ENCODE measurements around the gene SMIM20. TPM values are rescaled to one million over a fixed set of nuclear protein-coding genes. Genes with fewer than 3 reads are reported as not detected.

SMIM20 gene
- total RNA-seq, 1 experiment from 2014 or later, result 85.2 TPM

DNA sequence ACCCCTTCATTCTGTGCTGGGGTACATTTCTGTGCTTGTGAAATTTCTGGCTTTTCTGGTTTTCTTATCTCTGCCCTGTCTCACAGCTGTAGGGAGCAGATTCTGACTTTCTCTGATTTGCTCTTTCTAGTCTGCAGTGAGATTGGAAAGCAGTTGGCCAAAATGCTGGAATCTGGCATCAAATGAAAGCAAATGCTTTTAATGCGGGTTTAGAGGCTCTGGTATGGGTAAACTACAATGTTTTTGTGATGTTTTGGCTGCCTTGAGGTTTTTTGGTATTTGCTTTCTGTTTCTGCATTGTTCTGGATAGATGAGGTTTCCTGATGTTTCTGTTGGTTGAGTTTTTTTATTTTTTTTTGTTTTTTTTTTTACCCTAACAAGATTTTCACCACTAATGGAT, 23.8 kb downstream of the SMIM20 start:
- H3K4me3 ChIP-seq (ENCODE audit: low read length), result no peak overlapping the region
- H3K27ac ChIP-seq (ENCODE audit: low read length), result no peak overlapping the region
- H3K79me2 ChIP-seq (ENCODE audit: low read length), result no peaks in the 10 kb centered on the region
- H2AFZ ChIP-seq (ENCODE audit: low read length), result no peak overlapping the region
- H3K4me1 ChIP-seq (ENCODE audit: low read length), result no peaks in the 10 kb centered on the region
- no peak overlapping the region for H3K9ac ChIP-seq (ENCODE audit: low read length)
- H3K27me3 ChIP-seq (ENCODE audit: low read length), result no peaks in the 10 kb centered on the region
- no peaks in the 10 kb centered on the region for H3K9me3 ChIP-seq (ENCODE audit: low read length)
- no peak for DNase-seq
- H3K9me2 ChIP-seq (replicated peaks; ENCODE audit: insufficient read depth, low read length), result no peaks in the 10 kb centered on the region
- H3K4me2 ChIP-seq (ENCODE audit: low read depth, low read length, poor library complexity, severe bottlenecking), result no peak overlapping the region
- no peaks in the 10 kb centered on the region for H3K36me3 ChIP-seq (ENCODE audit: insufficient read depth, low read length)
- no peaks in the 10 kb centered on the region for H4K20me1 ChIP-seq (ENCODE audit: insufficient read depth, low read depth, low read length)

DNA sequence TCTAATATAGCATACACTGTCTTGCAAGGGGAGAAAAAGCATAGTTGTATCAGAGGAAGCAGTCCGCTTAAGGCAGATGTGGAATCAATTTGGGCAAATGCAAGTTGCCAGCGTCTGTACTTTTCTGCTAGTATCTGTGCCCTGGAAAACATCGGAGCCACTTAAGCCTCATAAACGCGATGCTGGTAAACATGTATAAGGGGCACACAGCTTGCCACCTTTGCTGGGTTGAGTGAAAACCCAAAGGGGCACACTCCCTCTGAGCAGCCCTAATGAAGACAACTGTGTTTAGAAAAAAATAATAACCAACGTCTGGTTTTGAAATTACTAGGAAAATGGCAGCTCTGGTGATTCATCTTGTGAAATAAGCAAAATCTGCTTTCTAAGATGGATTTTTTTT, 24.3 kb downstream of the SMIM20 start:
- no peaks in the 10 kb centered on the region for H3K9me2 ChIP-seq (replicated peaks; ENCODE audit: insufficient read depth, low read length)
- H3K79me2 ChIP-seq (ENCODE audit: low read length), result no peaks in the 10 kb centered on the region
- H3K9me3 ChIP-seq (ENCODE audit: low read length), result no peaks in the 10 kb centered on the region
- no peaks in the 10 kb centered on the region for H3K27me3 ChIP-seq (ENCODE audit: low read length)
- no peaks in the 10 kb centered on the region for H3K4me1 ChIP-seq (ENCODE audit: low read length)
- H3K36me3 ChIP-seq (ENCODE audit: insufficient read depth, low read length), result no peaks in the 10 kb centered on the region
- no peak overlapping the region for H3K4me3 ChIP-seq (ENCODE audit: low read length)
- no peak overlapping the region for H3K4me2 ChIP-seq (ENCODE audit: low read depth, low read length, poor library complexity, severe bottlenecking)
- no peak overlapping the region for H3K27ac ChIP-seq (ENCODE audit: low read length)
- no peak for DNase-seq
- H3K9ac ChIP-seq (ENCODE audit: low read length), result no peak overlapping the region
- no peaks in the 10 kb centered on the region for H4K20me1 ChIP-seq (ENCODE audit: insufficient read depth, low read depth, low read length)
- H2AFZ ChIP-seq (ENCODE audit: low read length), result 0 out of 2 replicates have a peak overlapping the region, but pooled peaks have one; percentile 38

DNA sequence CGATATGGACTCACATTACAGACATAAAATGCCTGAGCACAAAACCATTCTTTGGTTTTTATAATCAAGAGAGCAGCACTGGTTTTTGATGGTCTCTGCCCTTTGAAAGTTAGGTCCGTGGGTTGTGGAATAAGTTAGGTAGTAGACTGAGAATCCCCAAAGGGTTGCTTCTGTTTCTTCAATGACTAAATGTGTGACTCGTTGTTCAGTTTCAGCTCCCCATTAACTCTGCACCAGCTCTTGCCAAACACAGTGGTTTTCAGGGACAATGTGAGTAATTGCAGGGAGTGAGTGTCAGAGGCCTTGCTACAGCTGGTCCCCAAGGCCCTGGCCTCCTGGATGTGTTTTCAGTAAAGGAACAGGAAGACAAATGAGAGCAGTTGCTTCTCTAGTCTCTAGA, 24.8 kb downstream of the SMIM20 start:
- Histone ChIP-seq H3K9me3 (ENCODE audit: low read length) (no peaks in the 10 kb centered on the region), H3K27me3 (ENCODE audit: low read length) (no peaks in the 10 kb centered on the region), H3K79me2 (ENCODE audit: low read length) (no peaks in the 10 kb centered on the region), H3K4me2 (ENCODE audit: low read depth, low read length, poor library complexity, severe bottlenecking) (no peak overlapping the region), H3K9me2 (replicated peaks; ENCODE audit: insufficient read depth, low read length) (no peaks in the 10 kb centered on the region), H3K27ac (ENCODE audit: low read length) (no peak overlapping the region), H3K9ac (ENCODE audit: low read length) (no peak overlapping the region), H3K36me3 (ENCODE audit: insufficient read depth, low read length) (no peaks in the 10 kb centered on the region), H3K4me3 (ENCODE audit: low read length) (no peak overlapping the region), H3K4me1 (ENCODE audit: low read length) (no peaks in the 10 kb centered on the region), H4K20me1 (ENCODE audit: insufficient read depth, low read depth, low read length) (no peaks in the 10 kb centered on the region), H2AFZ (ENCODE audit: low read length) (0 out of 2 replicates have a peak overlapping the region, but pooled peaks have one; percentile 38)
- DNase-seq, result no peak

DNA sequence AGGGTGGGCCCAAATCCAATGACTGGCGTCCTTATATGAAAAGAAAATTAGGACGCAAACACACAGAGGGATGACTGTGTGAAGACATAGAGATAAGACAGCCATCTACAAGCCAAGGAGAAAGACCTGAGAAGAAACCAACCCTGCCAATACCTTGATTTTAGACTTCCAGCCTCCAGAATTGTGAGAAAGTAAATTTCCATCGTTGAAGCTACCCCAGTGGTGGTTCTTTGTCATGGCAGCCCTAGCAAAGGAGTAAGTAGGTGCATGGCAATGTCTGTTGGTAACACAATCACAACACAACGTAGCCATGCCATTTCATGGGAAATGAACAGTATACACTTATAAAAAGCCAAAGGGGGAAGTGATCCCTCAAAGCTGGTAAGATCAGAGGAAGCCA, 25.3 kb downstream of the SMIM20 start:
- H4K20me1 ChIP-seq (ENCODE audit: insufficient read depth, low read depth, low read length), result no peaks in the 10 kb centered on the region
- H3K4me1 ChIP-seq (ENCODE audit: low read length), result no peaks in the 10 kb centered on the region
- H3K27ac ChIP-seq (ENCODE audit: low read length), result no peak overlapping the region
- no peaks in the 10 kb centered on the region for H3K9me2 ChIP-seq (replicated peaks; ENCODE audit: insufficient read depth, low read length)
- H3K36me3 ChIP-seq (ENCODE audit: insufficient read depth, low read length), result no peaks in the 10 kb centered on the region
- H2AFZ ChIP-seq (ENCODE audit: low read length), result no peak overlapping the region
- no peak overlapping the region for H3K4me3 ChIP-seq (ENCODE audit: low read length)
- DNase-seq, result no peak
- H3K9ac ChIP-seq (ENCODE audit: low read length), result no peak overlapping the region
- H3K9me3 ChIP-seq (ENCODE audit: low read length), result no peaks in the 10 kb centered on the region
- no peak overlapping the region for H3K4me2 ChIP-seq (ENCODE audit: low read depth, low read length, poor library complexity, severe bottlenecking)
- no peaks in the 10 kb centered on the region for H3K27me3 ChIP-seq (ENCODE audit: low read length)
- no peaks in the 10 kb centered on the region for H3K79me2 ChIP-seq (ENCODE audit: low read length)

DNA sequence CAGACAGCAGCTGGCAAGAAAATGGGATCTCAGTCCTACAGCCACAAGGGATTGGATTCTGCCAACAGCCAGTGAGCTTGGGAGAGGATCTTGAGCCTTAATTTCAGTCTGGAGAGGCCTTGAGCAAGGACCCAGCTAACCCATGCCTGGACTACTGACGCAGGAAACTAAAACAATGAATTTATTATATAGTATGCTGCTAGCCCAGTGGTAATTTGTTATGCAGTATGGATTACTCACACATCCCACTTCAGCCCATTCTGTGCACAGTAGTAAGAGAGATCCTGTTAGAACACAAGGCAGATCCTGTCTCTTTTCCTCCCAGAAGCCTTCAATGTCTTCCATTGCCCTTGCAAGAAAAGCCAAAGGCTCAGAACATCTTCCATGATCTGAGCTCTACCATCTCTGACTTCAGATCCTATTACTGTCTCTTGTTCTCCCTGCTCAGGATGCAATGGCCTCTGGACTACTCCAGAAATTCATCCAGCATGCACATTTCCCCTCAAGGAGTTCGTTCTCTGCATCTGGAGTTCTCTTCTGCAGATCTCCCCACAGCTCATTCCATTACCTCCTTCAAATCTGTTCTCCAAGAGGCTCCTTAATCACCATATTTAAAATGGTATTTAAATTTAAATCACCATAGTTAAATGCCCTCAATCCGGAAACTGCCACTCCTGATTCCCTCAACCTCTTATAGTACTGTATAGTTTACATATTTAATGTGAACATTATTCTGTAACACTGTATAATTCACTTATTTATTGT, 27.6 kb downstream of the SMIM20 start:
- Histone ChIP-seq H3K9ac (ENCODE audit: low read length) (no peak overlapping the region), H2AFZ (ENCODE audit: low read length) (no peak overlapping the region), H4K20me1 (ENCODE audit: insufficient read depth, low read depth, low read length) (no peaks in the 10 kb centered on the region), H3K4me1 (ENCODE audit: low read length) (no peaks in the 10 kb centered on the region), H3K4me3 (ENCODE audit: low read length) (no peak overlapping the region), H3K36me3 (ENCODE audit: insufficient read depth, low read length) (no peaks in the 10 kb centered on the region), H3K27ac (ENCODE audit: low read length) (no peak overlapping the region), H3K9me3 (ENCODE audit: low read length) (no peaks in the 10 kb centered on the region), H3K27me3 (ENCODE audit: low read length) (no peaks in the 10 kb centered on the region), H3K79me2 (ENCODE audit: low read length) (no peaks in the 10 kb centered on the region), H3K9me2 (replicated peaks; ENCODE audit: insufficient read depth, low read length) (no peaks in the 10 kb centered on the region), H3K4me2 (ENCODE audit: low read depth, low read length, poor library complexity, severe bottlenecking) (no peak overlapping the region)
- DNase-seq, result no peak

DNA sequence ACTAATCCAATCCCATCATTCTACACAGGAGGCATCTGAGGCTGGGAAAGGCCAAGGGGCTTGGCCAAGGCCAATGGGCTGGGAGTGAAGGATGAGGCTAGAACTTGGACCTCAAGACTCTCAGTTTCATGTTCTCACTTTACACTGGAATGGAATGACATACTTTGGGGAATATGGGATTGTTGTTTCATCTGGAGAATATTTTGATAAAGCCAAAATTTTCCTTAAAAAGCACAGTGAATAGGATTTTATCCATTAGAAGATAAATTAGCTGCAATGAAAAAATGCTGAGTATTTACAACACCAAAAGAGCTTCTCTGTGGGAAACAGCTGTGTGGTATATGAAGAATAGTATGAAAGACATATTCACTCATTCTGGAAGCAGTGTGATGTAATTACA, 29.3 kb downstream of the SMIM20 start:
- DNase-seq, result no peak
- no peak overlapping the region for H3K9ac ChIP-seq (ENCODE audit: low read length)
- H3K4me2 ChIP-seq (ENCODE audit: low read depth, low read length, poor library complexity, severe bottlenecking), result no peak overlapping the region
- no peak overlapping the region for H3K27ac ChIP-seq (ENCODE audit: low read length)
- H3K79me2 ChIP-seq (ENCODE audit: low read length), result no peaks in the 10 kb centered on the region
- no peaks in the 10 kb centered on the region for H3K27me3 ChIP-seq (ENCODE audit: low read length)
- H3K4me1 ChIP-seq (ENCODE audit: low read length), result no peaks in the 10 kb centered on the region
- H3K4me3 ChIP-seq (ENCODE audit: low read length), result no peak overlapping the region
- H3K9me3 ChIP-seq (ENCODE audit: low read length), result no peaks in the 10 kb centered on the region
- H4K20me1 ChIP-seq (ENCODE audit: insufficient read depth, low read depth, low read length), result no peaks in the 10 kb centered on the region
- no peaks in the 10 kb centered on the region for H3K9me2 ChIP-seq (replicated peaks; ENCODE audit: insufficient read depth, low read length)
- no peaks in the 10 kb centered on the region for H3K36me3 ChIP-seq (ENCODE audit: insufficient read depth, low read length)
- no peak overlapping the region for H2AFZ ChIP-seq (ENCODE audit: low read length)

DNA sequence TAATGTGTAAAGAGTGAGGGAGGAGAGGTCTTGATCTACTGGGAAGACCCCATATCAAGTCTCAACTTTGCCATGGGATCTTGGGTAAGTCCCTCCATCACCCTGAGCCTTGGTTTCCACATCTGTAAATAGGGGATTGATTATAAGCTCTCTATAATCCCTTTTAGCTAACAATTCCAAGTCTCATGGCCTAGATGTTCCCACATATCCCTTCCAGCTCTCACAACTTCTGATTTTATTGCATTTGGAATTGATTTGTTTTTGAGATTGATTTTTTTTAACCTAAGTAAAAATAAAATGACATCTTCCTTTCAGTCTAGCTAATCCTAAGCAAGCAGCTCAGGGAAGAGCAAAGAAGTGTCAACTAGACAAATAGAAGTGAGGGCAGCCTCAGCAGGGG, 29.8 kb downstream of the SMIM20 start:
- Histone ChIP-seq H3K4me3 (ENCODE audit: low read length) (no peak overlapping the region), H3K9me2 (replicated peaks; ENCODE audit: insufficient read depth, low read length) (no peaks in the 10 kb centered on the region), H2AFZ (ENCODE audit: low read length) (no peak overlapping the region), H3K27ac (ENCODE audit: low read length) (no peak overlapping the region), H3K9me3 (ENCODE audit: low read length) (no peaks in the 10 kb centered on the region), H3K27me3 (ENCODE audit: low read length) (no peaks in the 10 kb centered on the region), H3K79me2 (ENCODE audit: low read length) (no peaks in the 10 kb centered on the region), H4K20me1 (ENCODE audit: insufficient read depth, low read depth, low read length) (no peaks in the 10 kb centered on the region), H3K4me1 (ENCODE audit: low read length) (no peaks in the 10 kb centered on the region), H3K4me2 (ENCODE audit: low read depth, low read length, poor library complexity, severe bottlenecking) (no peak overlapping the region), H3K9ac (ENCODE audit: low read length) (no peak overlapping the region), H3K36me3 (ENCODE audit: insufficient read depth, low read length) (no peaks in the 10 kb centered on the region)
- no peak for DNase-seq

DNA sequence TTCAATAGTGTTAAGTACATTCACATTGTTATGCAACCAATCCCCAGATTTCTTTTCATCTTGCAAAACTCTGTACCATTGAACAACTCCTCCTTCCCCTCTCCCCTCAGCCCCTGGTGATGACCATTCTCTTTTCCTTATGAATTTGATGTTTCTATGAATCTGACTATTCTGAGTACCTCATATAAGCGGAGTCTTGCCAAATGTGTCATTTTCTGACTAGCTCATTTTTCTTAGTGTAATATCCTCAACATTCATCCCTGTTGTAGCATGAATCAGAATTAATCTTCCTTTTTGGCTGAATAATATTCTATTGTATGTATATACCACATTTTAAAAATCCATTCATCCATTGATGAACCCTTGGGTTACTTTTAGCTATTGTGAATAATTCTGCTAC, 34.0 kb downstream of the SMIM20 start:
- Histone ChIP-seq H3K4me1 (ENCODE audit: low read length) (no peaks in the 10 kb centered on the region), H3K79me2 (ENCODE audit: low read length) (no peaks in the 10 kb centered on the region), H3K9me2 (replicated peaks; ENCODE audit: insufficient read depth, low read length) (no peaks in the 10 kb centered on the region), H3K4me3 (ENCODE audit: low read length) (no peak overlapping the region), H3K9me3 (ENCODE audit: low read length) (no peaks in the 10 kb centered on the region), H3K27ac (ENCODE audit: low read length) (no peak overlapping the region), H4K20me1 (ENCODE audit: insufficient read depth, low read depth, low read length) (no peaks in the 10 kb centered on the region), H3K4me2 (ENCODE audit: low read depth, low read length, poor library complexity, severe bottlenecking) (no peak overlapping the region), H3K9ac (ENCODE audit: low read length) (no peak overlapping the region), H2AFZ (ENCODE audit: low read length) (no peak overlapping the region), H3K36me3 (ENCODE audit: insufficient read depth, low read length) (no peaks in the 10 kb centered on the region), H3K27me3 (ENCODE audit: low read length) (no peaks in the 10 kb centered on the region)
- no peak for DNase-seq

All from Karpas-422 (cell line).